SKM-1 (cell line): ENCODE data around the gene DOK1.

ENCODE experiments used
- DNase-seq: peaks from one replicate; lab custom pipeline; 2025; ENCODE audit not compliant: unreplicated experiment; lab: John Stamatoyannopoulos, UW

The DOK1 gene

DNA sequence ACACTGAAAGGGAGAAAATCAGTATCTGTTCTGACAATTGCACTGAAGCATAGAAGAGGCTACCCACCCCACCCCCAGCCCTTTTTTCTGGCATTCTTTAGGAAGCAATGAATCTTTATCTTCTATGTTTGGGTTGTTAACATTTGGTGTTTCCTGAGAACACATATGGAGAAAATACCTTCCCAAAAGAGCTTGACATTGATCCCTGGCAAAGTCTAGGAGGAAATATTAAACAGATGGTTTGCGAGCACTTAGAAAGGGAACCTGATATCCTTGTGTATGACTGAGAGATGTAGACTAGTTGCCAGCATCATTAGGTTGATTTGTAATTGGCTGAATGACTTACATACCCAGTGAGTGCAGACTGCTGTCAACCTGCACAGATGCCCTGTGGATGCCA lies 42.9 kb downstream of the DOK1 start:
- no peak for DNase-seq

DNA sequence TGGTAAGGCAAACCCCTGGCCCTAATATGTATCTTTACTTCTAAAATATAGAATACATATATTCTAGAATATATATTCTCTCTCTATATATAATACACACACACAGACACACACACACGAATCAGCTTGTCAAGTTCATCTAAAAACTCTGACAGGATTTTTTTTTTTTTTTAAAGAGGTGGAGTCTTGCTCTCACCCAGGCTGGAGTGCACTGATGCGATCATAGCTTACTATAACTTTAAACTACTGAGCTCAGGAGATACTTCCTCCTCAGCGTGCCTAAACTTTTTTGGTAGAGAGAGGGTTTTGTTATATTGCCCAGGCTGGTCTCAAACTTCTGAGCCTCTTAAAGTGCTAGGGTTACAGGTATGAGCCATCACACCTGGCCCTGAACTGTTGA lies 45.2 kb downstream of the DOK1 start:
- no peak for DNase-seq

DNA sequence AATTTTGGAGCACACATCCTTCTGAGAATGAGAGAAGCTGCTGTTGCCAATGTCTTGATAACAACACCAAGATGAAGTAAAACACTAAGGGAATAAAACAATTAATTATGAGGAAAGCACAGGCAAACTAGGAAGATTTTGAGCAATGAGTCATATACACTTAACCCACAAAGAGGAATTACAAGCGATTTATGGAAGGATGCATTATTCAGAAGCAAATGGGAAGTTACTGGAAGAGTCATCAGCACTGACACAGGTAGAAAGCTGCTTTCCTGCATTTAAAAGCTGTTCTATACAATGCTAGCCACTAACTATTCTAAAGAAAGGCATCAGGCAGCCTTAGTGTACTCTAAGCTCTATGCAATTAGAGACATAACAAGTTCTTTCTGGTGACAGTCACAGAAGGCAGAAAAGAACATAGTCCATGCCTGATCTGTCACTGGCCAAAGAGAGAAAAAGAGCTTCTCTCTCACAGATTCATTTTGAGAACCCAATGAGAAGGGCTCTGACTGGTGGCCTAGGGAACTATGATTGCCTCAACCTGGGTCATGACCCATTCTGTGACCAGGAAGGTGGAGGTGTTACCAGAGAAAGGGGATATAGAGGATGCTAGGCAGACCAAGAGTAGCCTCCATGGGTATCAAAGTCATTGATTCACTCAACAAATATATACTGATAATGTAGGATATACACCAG lies 48.2 kb downstream of the DOK1 start:
- DNase-seq: no peak

DNA sequence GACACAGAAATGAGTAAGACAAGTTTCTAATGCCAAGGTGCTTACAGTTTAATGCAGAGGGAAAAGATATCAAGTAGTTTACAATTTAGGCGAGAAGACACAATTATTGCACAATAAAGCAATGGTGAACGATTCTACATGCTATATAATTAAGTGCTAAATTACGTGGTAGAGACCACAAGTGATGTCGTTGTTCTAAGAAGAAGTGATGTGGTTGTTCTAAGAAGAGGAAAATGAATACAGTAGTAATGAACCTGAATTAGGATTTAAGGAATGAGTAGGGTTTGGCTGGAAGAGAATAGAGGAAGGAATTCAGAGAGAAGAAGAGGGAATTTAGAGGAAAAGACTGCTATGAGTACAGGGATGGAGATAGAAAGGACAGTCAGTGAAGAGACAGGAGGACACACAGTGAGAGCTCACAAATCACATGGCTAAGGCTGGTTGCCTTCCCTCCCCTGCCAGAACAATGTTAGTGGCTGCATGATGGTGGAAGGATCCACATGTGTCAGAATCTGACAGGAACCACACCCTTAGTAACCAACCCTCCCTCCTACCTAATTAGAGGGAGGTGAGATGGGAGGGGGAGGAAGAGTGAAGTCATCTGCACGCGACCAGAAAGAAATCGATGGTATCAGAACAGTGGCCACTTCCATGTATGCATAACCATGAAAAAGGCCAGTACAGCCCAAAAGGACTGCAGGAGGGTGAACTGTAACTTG lies 48.9 kb downstream of the DOK1 start:
- DNase-seq: no peak

DNA sequence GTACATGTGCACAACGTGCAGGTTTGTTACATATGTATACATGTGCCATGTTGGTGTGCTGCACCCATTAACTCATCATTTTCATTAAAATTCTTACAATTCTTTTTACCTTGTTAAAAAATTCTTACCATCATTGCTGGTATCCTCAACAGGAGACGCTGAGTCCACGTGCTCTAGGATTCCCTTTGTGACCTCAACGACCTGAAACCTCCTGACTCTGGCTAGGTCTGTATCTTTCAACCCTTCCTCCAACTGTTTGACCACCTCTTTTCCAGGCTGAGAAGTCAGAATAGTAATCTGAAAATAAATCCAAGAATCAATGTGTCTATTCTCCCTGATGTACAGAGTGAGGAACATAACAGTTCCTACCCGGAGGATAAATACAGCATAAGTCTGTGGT lies 52.4 kb downstream of the DOK1 start:
- no peak for DNase-seq
